GM19025 (cell line): ENCODE measurements around the gene TBC1D25.

Experiments
- ATAC-seq: cut with Tn5 transposase; IDR thresholded peaks from one replicate; pipeline ENCODE4 v1.9.1; 2021; ENCODE audit warnings: mild to moderate bottlenecking, low read depth, moderate library complexity; ENCODE audit not compliant: unreplicated experiment

Gene TBC1D25

DNA sequence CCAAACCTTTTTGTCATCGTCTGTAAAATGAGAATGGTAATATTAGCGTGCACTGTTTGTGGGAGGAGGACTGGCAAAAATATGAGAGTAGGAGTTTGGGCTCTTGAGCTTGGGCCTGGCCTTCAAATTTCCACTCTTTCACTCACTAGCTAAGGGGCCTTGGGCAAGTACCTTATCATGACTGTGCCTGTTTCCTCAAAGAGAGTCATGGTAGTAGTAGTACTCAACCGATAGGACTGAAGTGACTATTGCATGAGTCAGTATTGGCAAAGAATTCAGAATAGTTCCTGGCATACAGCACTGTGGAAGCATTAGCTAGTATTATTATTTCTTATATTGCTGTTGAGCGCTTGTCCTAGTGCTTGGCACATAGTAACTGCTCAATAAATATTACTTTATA is 18.8 kb downstream of the TBC1D25 start:
- no peak for ATAC-seq

- no peak for ATAC-seq
Measured at GRCh38 chrX:48559636-48560035, 20.1 kb downstream of the TBC1D25 start.

- no peak for ATAC-seq
Measured at GRCh38 chrX:48560056-48560455, 20.5 kb downstream of the TBC1D25 start.

DNA sequence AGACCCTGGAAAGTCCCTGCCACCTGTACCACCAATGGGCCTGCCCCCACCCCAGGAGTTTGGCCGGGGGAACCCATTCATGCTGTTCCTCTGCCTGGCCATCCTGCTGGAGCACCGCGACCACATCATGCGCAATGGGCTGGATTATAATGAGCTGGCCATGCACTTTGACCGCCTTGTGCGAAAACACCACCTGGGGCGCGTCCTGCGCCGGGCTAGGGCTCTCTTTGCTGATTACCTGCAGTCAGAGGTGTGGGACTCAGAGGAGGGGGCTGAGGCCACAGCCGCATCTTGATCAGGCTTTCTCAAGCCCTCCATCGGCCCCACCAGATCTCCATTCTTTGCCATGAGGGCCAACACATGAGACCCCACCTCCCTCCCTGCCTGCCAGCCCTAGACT is 21.2 kb downstream of the TBC1D25 start:
- no peak for ATAC-seq

GRCh38 chrX:48569958-48570357 is 30.4 kb downstream of the TBC1D25 start:
- ATAC-seq, result no peak

DNA sequence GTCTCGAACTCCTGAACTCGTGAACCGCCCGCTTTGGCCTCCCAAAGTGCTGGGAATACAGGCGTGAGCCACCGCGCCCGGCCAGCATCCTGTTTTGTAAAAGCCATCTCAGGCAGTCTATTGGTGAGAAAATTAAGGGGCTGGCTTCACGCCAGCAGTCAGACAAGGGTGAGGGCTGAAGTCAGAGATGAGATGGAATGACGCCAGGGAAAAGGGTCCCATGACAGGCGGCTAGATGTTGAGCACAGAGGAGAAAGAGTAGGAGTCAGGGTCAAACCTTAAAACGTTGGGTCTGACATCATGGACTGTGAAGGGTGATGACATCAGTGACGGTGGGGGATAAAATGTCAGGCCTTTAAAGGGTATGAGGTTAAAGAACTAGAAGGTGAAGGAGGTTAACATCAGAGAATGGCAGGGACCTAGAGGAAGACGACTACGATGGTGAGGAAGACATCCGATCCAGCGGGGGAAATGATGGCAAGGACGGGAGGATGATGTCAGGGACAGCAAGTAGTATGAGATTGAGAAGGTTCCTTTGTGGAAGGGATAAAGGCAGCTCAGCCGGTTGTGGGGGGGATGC is 34.3 kb downstream of the TBC1D25 start:
- no peak for ATAC-seq

DNA sequence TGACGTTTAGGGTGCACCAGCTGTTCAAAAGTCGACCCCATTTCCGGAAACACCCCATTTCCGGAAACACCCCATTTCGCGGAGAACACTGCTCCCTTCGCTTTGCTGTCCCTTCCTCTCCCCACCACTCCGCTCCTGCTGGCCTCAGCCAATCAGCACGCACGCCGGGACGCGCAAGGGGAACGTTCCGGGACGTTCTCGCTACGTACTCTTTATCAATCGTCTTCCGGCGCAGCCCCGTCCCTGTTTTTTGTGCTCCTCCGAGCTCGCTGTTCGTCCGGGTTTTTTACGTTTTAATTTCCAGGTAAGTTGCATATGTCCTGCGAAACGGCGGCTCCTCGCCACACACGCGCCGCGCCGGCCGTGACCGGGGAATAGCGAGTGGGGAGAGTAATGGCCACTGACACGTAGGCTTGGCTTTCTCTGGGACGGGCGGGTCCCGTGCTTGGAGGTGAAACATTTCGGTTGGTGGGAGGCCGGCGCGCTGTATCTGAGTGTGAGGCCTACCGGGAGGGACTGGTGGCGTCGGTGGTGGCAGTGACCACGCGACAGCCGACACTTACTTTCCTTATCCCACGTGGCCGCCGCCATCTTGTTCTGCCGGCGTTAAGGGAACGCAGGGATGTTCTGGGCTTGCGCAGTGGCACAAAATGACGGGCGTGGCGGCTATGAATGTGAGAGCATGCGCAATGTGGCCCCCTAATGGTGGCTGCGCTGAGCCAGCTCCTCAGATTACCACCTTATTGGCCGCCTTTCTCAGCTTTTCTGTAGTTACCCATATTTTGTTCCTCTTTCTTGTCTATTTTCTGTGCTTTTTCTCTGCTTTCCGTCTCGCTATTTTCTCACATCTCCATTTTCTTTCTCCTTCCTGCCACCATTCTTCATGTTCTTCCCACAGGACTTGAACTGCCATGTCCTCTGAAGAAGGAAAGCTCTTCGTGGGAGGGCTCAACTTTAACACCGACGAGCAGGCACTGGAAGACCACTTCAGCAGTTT is 35.1 kb downstream of the TBC1D25 start, which contains the start of gene RBM3:
Gene RBM3, plus strand, starts transcription at position 215 of the 997 bp plus-strand sequence. Its CDS starts 697 bp downstream, at position 912.
- ATAC-seq, result peak; percentile 82

DNA sequence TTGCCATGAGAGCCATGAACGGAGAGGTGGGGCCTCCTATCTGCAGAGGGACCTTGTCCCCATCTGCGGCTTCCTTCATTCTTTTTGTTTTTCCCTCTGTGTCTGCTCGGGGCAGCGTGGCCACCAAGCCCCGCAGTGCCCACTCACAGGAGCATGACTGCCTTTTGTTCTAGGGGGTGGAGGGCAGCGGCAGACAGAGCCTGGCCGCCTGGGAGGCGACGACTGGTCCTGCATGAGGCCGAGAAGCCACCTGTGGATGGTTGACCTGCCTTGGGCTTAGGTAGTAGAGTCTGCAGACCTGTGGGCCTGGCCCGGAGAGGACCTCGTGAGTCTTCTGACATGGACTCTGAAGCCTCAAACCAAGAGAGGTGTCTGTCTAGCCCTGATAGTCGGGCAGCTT is 36.1 kb downstream of the TBC1D25 start:
- no peak for ATAC-seq

- no peak for ATAC-seq
Measured at GRCh38 chrX:48576108-48576507, 36.6 kb downstream of the TBC1D25 start.

DNA sequence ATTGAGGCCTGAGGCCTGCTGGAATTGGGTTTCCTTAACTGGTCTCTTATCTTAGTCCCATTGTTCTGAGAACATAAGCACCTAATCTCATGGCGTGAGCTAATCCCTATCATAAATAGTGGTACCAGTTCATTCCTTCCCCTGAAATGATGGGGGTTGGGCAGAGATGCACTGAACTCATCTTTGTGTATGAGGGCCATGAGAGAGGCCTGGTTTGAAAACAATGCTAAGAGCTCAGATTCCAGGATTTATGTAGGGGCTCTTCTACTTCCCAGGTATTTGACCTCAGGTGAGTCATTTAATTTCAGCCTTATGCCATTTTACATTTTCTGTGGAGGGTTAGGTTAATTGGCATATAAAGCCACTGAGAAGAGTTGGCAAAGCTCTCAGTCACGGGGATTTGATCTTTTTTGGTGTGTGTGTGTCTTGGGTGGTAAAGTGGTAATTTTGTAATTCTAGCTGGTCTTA is 39.2 kb downstream of the TBC1D25 start:
- no peak for ATAC-seq

DNA sequence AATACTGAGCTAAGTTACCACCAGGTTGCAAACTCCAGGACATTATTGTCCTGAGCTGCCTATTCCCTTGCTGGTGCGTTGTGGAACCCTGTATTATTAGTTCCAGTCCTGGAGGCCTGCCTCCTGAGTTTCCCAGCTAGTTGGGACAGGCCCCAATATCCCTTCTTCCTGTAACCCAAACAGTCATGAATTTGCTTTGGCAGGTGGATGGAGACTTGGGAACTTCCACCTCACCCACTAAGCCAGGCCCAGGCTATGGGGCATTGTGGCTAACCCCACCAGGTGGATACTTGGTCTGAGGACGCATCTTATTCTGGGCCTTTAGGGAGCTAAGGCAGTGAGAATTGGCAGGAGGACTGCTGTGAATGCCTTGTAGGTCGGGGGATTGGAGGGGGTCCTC is 39.7 kb downstream of the TBC1D25 start:
- no peak for ATAC-seq

GRCh38 chrX:48580662-48581061 is 41.1 kb downstream of the TBC1D25 start:
- no peak for ATAC-seq

GRCh38 chrX:48584698-48585097 is 45.2 kb downstream of the TBC1D25 start:
- ATAC-seq, result no peak

GRCh38 chrX:48589482-48590162 is 50.1 kb downstream of the TBC1D25 start:
- no peak for ATAC-seq

GRCh38 chrX:48590203-48591103 is 50.9 kb downstream of the TBC1D25 start:
- no peak for ATAC-seq

DNA sequence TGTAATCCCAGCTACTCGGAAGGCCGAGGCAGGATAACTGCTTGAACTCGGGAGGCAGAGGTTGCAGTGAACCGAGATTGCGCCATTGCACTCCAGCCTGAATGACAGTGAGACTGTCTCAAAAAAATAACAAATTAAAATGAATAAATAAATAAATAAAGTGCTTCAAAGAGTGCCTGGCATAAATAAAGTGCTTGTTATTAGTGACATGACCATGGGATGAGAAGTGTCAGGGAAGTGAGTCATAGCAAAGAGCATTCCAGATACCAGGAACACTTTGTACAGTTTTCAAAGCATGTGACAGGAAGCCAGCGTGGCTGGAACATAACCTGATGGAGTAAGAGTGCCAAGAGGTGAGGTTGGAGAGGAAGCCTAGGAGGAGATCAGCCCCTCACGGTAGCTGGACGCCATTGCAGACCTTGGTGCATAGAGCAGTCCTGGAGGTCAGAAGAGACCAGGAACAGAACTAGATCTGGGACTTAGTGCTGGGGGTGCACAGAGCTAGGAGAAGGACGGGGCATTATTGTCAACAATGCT is 51.8 kb downstream of the TBC1D25 start:
- ATAC-seq, result no peak

DNA sequence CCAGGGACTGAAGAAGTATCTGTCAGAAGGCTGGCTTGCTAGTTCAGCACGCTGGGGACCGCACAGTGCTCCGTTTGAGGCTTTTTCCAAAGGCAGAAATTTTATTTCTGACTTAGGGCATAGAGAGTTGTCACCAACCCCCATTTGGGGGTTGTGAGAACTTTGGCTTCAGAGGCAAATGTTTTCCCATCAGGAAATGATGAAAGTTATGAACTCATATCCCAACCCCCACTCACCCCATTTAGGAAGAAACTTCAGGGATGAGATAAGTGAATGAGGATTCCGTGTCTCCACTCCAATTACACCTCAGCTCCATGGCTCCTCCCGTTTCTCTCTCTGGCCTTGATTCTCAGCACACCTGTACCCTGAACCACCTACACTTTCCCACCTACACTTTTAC is 53.5 kb downstream of the TBC1D25 start:
- no peak for ATAC-seq

DNA sequence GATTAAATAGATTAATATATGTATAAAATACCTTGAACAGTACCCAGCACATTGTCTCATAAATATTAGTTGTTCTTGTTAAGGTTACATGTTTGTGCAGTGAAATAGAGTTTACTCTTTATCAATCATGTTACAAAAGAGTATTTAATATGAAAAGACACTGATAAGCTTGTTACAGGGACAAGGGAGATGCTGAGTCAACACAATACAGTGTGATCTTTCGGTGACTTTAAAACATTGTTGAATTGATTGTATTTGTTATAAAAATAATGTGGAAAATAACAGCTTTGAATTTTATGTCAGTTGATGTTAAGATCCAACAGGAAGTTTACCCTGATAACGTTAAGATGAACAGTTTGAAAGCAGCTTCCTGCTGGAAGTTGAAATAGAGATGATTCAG is 56.4 kb downstream of the TBC1D25 start:
- no peak for ATAC-seq

DNA sequence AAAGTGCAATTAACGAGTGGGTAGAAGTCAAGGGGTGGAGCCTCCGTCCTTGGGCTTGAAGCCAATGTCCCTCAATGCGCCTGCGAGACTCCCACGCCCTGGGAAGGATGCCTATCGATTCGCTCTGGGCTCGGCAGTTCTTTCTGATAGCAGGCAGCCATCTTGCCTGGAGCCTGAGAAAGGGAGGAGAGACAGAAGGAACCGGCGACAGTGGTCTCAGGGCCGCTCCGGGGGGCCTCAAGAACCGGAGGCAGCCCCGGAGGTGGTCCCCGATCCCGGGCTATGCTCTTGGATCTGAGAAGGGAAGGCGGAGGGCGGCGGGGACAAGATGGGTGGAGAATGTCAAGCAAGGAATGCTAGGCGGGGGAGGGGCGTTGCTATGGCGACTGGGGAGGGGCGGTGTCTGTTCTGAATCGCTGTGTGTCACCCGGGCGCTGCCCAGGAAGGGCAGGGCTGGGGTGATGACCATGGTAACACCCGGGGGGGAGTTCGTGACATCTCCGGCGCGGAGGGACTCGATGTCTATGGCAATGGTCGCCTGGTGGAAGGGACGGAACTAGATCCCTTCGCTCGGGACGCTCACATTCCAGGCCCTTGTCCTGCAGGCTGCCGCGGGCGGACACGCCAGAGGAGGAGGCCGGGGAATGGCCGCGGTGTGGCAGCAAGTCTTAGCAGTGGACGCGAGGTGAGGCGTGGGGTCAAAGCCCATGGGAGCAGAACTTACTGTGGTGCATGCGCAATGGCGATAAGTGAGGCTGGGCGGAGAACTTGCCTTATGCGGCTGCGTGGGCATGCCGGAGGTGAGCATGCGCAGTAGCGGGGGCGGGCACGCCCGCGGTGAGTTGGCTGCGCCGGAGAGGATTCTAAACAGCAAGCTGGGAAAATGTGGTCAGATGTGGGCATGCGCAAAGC is 58.1 kb downstream of the TBC1D25 start, which contains the start of gene WDR13:
Gene WDR13, plus strand, starts transcription at position 140 of the 912 bp plus-strand sequence. Its CDS starts 505 bp downstream, at position 645.
- peak; percentile 69 for ATAC-seq
